CD14-positive monocyte (primary cell): ENCODE results near the gene ACHE. TPM values are rescaled to one million over a fixed set of nuclear protein-coding genes. Genes with fewer than 3 reads are reported as not detected.

ENCODE experiments used
- DNase-seq, 3 donors: peaks; one replicate each; pipeline ENCODE4 v3.0.0-alpha.2; 2011 to 2022
- H2AFZ ChIP-seq: 2 replicates; pipeline ENCODE4 v1.6.0; 2012; ENCODE audit warnings: mild to moderate bottlenecking, low read depth, low read length, inconsistent platforms; ENCODE audit not compliant: insufficient read depth, poor library complexity, severe bottlenecking
- H3K27ac ChIP-seq, 2 donors: 1 replicate in 1 of 2; 2 replicates in 1 of 2; pipeline ENCODE4 v1.5.1; 2012 to 2013; ENCODE audit warnings: low read length in 2 of 2, control low read depth in 1 of 2, inconsistent platforms in 1 of 2, low read depth in 1 of 2, mild to moderate bottlenecking in 1 of 2
- H3K27me3 ChIP-seq, 2 donors: one replicate each; pipeline versions ENCODE4 v1.6.0 to v1.6.1; 2011 to 2013; ENCODE audit warnings: low read length in 2 of 2; ENCODE audit not compliant: control insufficient read depth in 2 of 2, insufficient read depth in 2 of 2
- H3K36me3 ChIP-seq, 2 donors: replicated peaks in 1 of 2; 1 replicate in 1 of 2; 2 replicates in 1 of 2; pipeline versions ENCODE4 v1.5.1 to v1.6.1; 2012 to 2013; ENCODE audit warnings: low read length in 2 of 2, control low read depth in 1 of 2, inconsistent platforms in 1 of 2, mild to moderate bottlenecking in 1 of 2; ENCODE audit not compliant: insufficient read depth in 2 of 2, control insufficient read depth in 1 of 2
- H3K4me1 ChIP-seq, 2 donors: 1 replicate in 1 of 2; 2 replicates in 1 of 2; pipeline versions ENCODE4 v1.5.1 to v1.6.1; 2012 to 2013; ENCODE audit warnings: low read length in 2 of 2, control low read depth in 1 of 2, inconsistent platforms in 1 of 2, mild to moderate bottlenecking in 1 of 2, moderate library complexity in 1 of 2; ENCODE audit not compliant: insufficient read depth in 2 of 2, control insufficient read depth in 1 of 2
- H3K4me2 ChIP-seq: replicated peaks from 2 replicates; pipeline ENCODE3; 2012; ENCODE audit warnings: low read length, moderate library complexity, mild to moderate bottlenecking; ENCODE audit not compliant: poor library complexity, severe bottlenecking; ENCODE audit errors: extremely low read depth
- H3K4me3 ChIP-seq, 3 experiments: fragments of 200-600 bp in 1 of 3; sonication (generic) in 1 of 3; replicated peaks in 1 of 3; 1 replicate in 2 of 3; 2 replicates in 1 of 3; pipeline ENCODE4 v1.5.1; 2011 to 2013; ENCODE audit warnings: low read length in 3 of 3, mild to moderate bottlenecking in 3 of 3, control low read depth in 2 of 3, low read depth in 2 of 3, inconsistent platforms in 1 of 3, moderate library complexity in 1 of 3
- H3K79me2 ChIP-seq: 2 replicates; pipeline ENCODE4 v1.6.0; 2012; ENCODE audit warnings: mild to moderate bottlenecking, control low read depth, inconsistent platforms, low read length, moderate library complexity; ENCODE audit not compliant: insufficient read depth
- H3K9ac ChIP-seq: 2 replicates; pipeline ENCODE4 v1.6.0; 2017; ENCODE audit warnings: low read length, mild to moderate bottlenecking; ENCODE audit not compliant: insufficient read depth, poor library complexity, severe bottlenecking
- H3K9me3 ChIP-seq, 2 donors: replicated peaks in 1 of 2; 1 replicate in 1 of 2; 2 replicates in 1 of 2; pipeline versions ENCODE4 v1.5.1 to v1.6.1; 2012 to 2013; ENCODE audit warnings: low read length in 2 of 2, control low read depth in 1 of 2; ENCODE audit not compliant: control insufficient read depth in 1 of 2, insufficient read depth in 1 of 2
- H4K20me1 ChIP-seq: 2 replicates; pipeline ENCODE4 v1.6.0; 2012; ENCODE audit warnings: mild to moderate bottlenecking, low read length, control low read depth, moderate library complexity; ENCODE audit not compliant: insufficient read depth
- H3K27ac Mint-ChIP-seq, 7 donors: one replicate each; pipeline ENCODE4 v1.8.0; 2020; ENCODE audit warnings: mild to moderate bottlenecking in 7 of 7, mixed read lengths in 7 of 7, moderate library complexity in 6 of 7, inconsistent platforms in 2 of 7
- H3K27me3 Mint-ChIP-seq, 3 donors: one replicate each; pipeline ENCODE4 v1.8.0; 2021 to 2022; ENCODE audit warnings: low read depth in 3 of 3, mild to moderate bottlenecking in 3 of 3, mixed read lengths in 3 of 3, moderate library complexity in 3 of 3, inconsistent platforms in 1 of 3
- H3K36me3 Mint-ChIP-seq, 2 donors: one replicate each; pipeline ENCODE4 v1.8.0; 2020; ENCODE audit warnings: mixed read lengths in 2 of 2, inconsistent platforms in 1 of 2, mild to moderate bottlenecking in 1 of 2
- H3K4me1 Mint-ChIP-seq: one replicate; pipeline ENCODE4 v1.8.0; 2020; ENCODE audit warnings: mild to moderate bottlenecking, mixed read lengths
- H3K4me3 Mint-ChIP-seq, 2 donors: one replicate each; pipeline ENCODE4 v1.8.0; 2020; ENCODE audit warnings: mild to moderate bottlenecking in 2 of 2, mixed read lengths in 2 of 2, moderate library complexity in 1 of 2
- H3K9me3 Mint-ChIP-seq, 7 donors: one replicate each; pipeline ENCODE4 v1.8.0; 2020 to 2022; ENCODE audit warnings: mixed read lengths in 7 of 7, mild to moderate bottlenecking in 6 of 7, moderate library complexity in 6 of 7, inconsistent platforms in 2 of 7
- WGBS: methylation state at CpG from one replicate; pipeline ENCODE4 v1.1.5; 2013; ENCODE audit warnings: missing lambda C conversion rate; ENCODE audit not compliant: insufficient coverage; 5-methylcytosine and 5-hydroxymethylcytosine counted together
- intact Hi-C, 2 donors: fragments of 100-400 bp; cut with micrococcal nuclease; formaldehyde crosslinking; loops; one replicate each; pipeline versions ENCODE4 v1.15.0 to v1.15.1; 2023
- polyA plus RNA-seq, 3 donors: library from polyadenylated mRNA; depleted of rRNA in 1 of 3; unstranded in 2 of 3; stranded (reverse) in 1 of 3; fragments of 300-500 nt in 2 of 3; fragments of >200 nt in 1 of 3; fragmentation: Illumina TruSeq in 2 of 3; gene quantifications; 1 replicate in 2 of 3; 2 replicates in 1 of 3; pipeline ENCODE4 v1.2.3, GENCODE V29; 2012 to 2021
- TF ChIP-seq, protein P1 (sequence below): fragments of 200-600 bp; IDR thresholded peaks from one replicate; pipeline ENCODE4 v1.8.0; 2022; ENCODE audit warnings: antibody characterized with exemption, mild to moderate bottlenecking

The ACHE gene
- polyA plus RNA-seq, 3 donors = 0.19 TPM; not detected in 2

- Histone ChIP-seq H3K4me1 (peaks cover 14 to 25% of the 10 kb centered on the region in 2 donors), H3K27ac (no peak overlapping the region), H3K9me3 (no peaks in the 10 kb centered on the region), H3K9ac (no peak overlapping the region), H3K79me2 (no peaks in the 10 kb centered on the region), H3K4me3 (no peak overlapping the region), H3K27me3 (no peaks in the 10 kb centered on the region), H2AFZ (no peak overlapping the region), H3K4me2 (no peak overlapping the region), H3K36me3 (no peaks in the 10 kb centered on the region), H4K20me1 (no peaks in the 10 kb centered on the region)
- H3K36me3 Mint-ChIP-seq = no peaks in the 10 kb centered on the region
- H3K4me1 Mint-ChIP-seq = peaks cover 21% of the 10 kb centered on the region
- H3K27me3 Mint-ChIP-seq = peaks cover 4 to 9% (median 5%) of the 10 kb centered on the region in 3 donors
- no peak for DNase-seq
- H3K9me3 Mint-ChIP-seq = peaks cover 2 to 9% (median 3%) of the 10 kb centered on the region in 7 donors
- WGBS = 94% methylated on average over 2 of the region's 5 CpGs
- TF ChIP-seq, protein P1, sequence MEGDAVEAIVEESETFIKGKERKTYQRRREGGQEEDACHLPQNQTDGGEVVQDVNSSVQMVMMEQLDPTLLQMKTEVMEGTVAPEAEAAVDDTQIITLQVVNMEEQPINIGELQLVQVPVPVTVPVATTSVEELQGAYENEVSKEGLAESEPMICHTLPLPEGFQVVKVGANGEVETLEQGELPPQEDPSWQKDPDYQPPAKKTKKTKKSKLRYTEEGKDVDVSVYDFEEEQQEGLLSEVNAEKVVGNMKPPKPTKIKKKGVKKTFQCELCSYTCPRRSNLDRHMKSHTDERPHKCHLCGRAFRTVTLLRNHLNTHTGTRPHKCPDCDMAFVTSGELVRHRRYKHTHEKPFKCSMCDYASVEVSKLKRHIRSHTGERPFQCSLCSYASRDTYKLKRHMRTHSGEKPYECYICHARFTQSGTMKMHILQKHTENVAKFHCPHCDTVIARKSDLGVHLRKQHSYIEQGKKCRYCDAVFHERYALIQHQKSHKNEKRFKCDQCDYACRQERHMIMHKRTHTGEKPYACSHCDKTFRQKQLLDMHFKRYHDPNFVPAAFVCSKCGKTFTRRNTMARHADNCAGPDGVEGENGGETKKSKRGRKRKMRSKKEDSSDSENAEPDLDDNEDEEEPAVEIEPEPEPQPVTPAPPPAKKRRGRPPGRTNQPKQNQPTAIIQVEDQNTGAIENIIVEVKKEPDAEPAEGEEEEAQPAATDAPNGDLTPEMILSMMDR = no peak
- intact Hi-C loops = no loop called here
- H3K4me3 Mint-ChIP-seq = no peak overlapping the region
- no peak overlapping the region for H3K27ac Mint-ChIP-seq
Measured at GRCh38 chr7:100908512-100908911, 12.8 kb upstream of the ACHE start.

GRCh38 chr7:100902638-100903037 lies 7.0 kb upstream of the ACHE start:
- H3K27me3 Mint-ChIP-seq = peaks cover 28 to 43% (median 35%) of the 10 kb centered on the region in 3 donors
- H3K27me3 ChIP-seq = peaks cover 0 to 20% of the 10 kb centered on the region in 2 donors
- H3K4me1 Mint-ChIP-seq = no peaks in the 10 kb centered on the region
- no peaks in the 10 kb centered on the region for H3K4me1 ChIP-seq
- H3K27ac ChIP-seq = no peak overlapping the region
- no peak overlapping the region for H3K4me2 ChIP-seq
- H3K79me2 ChIP-seq = no peaks in the 10 kb centered on the region
- intact Hi-C loops = no loop called here
- H3K4me3 Mint-ChIP-seq = no peak overlapping the region
- H3K27ac Mint-ChIP-seq = no peak overlapping the region
- H3K9ac ChIP-seq = no peak overlapping the region
- TF ChIP-seq, protein P1 = no peak
- H3K36me3 ChIP-seq = no peaks in the 10 kb centered on the region
- peaks cover 0 to 3% (median 0%) of the 10 kb centered on the region in 7 donors for H3K9me3 Mint-ChIP-seq
- H3K4me3 ChIP-seq = no peak overlapping the region
- no peak overlapping the region for H2AFZ ChIP-seq
- WGBS = 43% methylated on average over 1 of the region's 7 CpGs
- no peaks in the 10 kb centered on the region for H3K36me3 Mint-ChIP-seq
- no peak for DNase-seq
- H4K20me1 ChIP-seq = no peaks in the 10 kb centered on the region
- H3K9me3 ChIP-seq = no peaks in the 10 kb centered on the region
